GM11168 (cell line): Measurements from ENCODE around the gene SLU7.

Experiments
- in situ Hi-C: fragments of 300-500 bp; cut with MboI; formaldehyde crosslinking; loops from one replicate; pipeline ENCODE4 v1.12.0; 2022; ENCODE audit warnings: low sequenced_read_pairs; ENCODE audit not compliant: unreplicated experiment

SLU7 gene

DNA sequence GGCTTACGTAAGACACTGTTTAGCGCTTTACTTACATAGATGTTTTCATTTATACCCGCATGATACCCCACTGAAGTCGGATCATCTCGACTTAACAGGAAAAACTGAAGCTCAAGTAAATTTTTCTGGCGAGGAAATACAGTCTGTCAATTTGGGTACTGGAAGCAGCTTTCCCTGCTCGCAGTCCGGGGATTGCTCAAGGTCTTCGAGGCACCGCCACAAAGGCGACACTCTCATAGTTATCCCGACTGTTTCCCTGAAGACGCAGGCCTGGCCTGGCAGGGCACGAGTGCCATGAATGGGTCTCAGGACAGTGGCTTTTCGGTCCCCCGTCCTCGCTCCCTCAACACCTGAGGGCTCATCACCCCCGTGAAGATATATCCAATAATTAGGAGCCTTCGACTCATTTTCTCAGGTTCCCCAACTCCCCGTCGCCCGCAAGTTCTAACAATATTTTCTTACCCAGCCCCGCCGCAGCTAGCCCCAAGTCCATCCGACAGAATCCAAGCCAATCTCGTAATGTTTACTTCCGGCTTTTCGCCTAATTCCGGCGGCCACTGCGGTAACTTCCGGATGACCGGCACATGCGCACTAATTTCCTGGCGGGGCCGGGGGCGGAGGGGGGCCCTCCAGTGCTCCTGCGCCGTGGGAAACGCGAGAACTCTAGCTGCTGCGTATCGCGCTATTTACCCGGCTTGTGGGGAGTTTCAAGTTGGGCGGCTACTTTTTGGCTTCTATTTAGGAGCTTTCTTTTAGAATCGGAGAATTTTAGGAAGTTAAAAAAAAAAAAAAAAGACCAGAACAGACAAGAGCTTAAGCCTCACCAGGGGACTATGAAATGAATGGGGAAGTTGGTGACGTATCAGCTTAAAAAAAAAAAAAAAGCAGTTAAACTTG lies at the start of gene SLU7:
Gene SLU7 (minus strand): TSS at position 521 of the 897 bp plus-strand sequence. CDS start 3,787 bp downstream, outside the sequence.
- in situ Hi-C loops: no loop called here

DNA sequence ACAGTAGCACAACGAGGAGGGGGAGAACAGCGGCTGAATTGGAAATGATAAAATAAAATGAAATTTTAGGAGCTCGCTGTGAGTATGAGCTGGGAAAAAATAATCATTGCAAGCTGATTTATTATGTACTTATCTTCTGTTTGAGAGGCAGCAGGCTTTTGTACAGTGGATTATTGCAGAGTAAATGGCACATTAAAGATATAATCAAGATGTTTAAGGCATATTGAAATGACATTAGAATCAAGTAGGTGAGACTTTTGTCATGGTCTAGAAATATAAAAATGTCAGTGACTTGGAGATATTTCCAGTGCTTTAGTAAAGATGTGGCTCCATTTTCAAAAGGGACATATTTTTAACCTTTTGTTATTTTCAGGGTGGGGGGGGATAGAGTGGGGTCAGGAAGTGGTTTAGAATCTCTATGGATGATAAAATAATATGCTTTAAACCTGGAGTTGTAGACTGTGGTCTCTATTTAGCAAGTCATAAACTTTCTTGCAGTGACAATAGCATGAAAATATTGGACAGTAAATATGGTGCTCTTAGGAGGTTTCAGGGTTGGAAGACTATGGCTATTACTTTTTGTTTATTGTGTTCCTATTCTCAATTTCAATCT lies 49.6 kb upstream of the SLU7 start:
- in situ Hi-C loops: no loop called here

DNA sequence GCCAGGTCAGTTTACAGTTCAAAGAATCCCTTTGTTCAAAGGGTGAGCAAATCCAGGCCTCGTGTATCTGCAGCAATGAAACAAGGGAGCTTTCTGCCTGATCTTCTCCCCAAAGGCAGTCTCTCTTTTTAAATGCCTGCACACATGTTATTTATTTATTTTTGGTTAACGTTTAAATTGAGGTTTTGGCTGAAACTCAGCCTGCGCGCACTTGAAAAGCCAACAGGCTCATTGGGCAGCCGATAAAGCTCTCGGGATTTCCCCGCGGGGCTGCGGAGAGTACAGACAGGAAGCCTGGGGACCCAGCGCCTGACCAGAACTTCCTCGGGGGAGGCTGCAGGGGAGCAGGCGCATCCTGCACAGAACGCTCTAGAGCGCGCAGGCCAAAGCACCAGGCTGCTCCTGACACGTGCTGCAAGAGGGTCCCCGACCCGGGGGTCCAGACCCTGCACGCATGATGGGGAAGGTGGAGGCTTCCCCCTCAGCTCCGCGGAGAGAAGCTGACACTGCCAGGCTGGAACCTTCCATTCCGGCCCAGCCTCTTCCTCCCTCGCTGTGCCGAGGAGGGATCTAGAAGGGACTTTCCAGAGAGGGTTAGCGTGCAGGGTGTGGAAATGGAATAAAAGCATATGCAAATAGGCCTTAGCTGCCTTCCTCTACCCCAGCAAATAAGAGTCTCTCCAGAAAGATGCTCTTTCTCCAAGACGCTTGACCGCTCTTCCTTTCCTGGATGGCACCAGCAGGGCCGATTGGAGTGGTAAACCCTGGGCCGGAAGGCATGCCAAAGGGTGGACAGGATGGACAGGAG lies 48.9 kb upstream of the SLU7 start:
- in situ Hi-C loops: no loop called here

DNA sequence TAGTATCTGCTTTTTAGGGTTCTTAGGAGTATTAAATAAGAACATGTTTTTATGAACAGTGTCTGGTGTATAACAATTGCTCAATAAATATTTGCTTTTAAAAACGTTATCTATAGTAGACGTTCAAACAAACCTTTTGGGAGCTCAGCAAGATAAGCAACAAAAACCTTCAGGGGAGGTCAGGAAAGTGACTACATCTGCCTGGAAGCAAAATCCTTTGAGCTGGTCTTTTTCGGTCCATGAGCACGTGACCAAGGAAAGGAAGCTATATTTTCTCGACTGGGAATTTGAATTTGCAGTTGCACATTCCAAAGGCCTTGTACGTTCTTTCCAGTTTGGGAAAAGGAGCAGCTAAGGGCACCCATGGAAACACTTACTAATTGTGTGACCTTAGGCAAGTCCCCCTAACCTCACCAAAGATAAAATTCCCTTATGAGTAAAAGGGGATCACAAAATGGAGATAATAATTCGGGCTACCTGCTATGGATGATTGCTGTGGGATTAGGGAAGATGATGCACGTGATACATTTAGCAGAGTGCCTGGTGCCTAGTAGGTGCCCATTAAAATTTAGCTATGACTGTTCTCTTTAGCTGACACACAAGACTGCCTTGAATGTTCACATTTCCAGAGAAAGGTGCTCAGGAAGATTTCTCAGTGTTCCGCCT lies 48.1 kb upstream of the SLU7 start:
- in situ Hi-C loops: no loop called here

DNA sequence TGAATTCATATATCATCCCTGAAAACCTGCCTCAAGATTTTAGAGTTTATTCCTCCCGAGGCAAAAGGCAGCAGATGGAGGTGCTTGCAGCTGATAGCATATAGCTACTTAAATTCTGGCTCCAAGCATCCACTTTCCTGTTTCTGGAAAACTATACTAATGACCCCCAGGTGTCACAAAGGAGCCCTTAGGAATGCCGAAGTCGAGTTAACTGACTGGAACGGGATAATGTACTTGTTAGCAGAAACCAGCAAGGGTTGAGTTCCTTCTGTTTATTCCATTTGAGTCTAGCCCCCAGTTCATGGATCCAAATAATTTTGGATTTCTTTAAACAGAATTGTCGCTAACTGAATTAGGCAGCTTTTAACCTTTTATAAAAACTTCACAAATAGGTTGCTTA lies 47.2 kb upstream of the SLU7 start:
- in situ Hi-C loops: no loop called here

DNA sequence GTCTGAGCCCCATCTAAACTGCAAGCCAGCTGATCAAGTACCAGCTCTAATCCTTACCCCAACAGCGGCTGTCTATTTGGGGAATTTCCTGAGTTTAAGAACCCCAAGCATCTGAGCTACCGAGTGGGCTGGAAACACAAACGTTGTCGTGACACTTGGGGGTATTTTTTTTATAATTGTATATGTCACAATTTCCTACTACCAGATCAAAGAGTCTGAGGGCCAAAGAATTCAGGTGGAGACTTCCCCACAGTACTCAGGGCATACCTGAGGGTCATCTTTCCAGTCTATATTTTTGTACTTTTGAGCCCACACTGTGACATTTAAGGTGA lies 45.6 kb upstream of the SLU7 start:
- in situ Hi-C loops: no loop called here

DNA sequence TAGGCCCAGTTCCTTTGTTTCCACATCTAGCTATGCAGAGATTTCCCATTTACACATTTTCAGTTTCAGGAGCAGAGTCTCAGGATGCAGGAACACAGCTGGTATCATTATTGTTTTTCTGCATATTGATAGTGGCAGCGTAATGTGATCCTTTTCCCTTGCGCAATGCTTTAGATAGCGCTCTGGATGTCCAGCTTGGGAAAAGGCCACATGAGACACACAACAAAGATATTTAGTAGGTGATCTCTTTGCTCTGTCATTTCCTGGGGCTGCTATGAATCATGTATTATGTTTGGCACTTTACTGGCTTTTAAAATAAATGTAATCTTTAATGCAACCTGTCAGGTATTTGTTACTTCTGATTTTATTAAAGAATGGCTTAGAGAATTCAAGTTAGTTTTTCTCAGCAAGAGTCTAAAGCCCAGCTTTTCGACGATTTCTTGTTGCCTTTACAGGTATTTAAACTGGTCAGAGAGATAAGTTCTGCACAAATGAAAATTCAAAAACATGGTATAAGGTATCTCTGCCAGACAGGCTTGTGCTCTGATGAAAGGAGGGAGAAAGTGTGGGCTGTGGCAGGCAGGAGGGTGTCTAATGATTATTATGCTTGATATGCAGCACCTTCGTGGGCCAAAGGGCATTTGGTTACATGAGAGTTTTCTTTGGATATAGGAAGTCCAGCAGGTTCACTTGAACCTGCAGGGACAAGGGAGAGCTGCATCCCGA lies 45.0 kb upstream of the SLU7 start:
- in situ Hi-C loops: no loop called here

DNA sequence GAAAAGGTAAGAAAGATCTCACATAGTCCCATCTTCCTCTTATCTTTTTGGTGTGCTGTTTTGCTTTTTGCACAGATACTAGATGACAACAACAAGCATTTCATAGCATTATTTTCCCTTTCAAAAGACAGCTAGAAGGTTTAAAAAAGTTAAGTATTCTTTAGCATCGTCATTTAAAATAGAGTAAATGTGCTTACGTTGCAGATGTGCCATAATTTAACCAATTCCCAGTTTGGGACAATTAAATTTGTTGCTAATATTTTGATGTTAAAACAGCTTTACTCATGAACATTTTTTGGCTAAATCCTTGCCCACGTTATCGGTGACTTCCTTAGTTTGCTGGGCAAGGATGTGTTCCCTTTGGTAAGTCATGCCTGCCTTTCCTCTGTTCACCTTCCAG lies 44.3 kb upstream of the SLU7 start:
- in situ Hi-C loops: no loop called here

DNA sequence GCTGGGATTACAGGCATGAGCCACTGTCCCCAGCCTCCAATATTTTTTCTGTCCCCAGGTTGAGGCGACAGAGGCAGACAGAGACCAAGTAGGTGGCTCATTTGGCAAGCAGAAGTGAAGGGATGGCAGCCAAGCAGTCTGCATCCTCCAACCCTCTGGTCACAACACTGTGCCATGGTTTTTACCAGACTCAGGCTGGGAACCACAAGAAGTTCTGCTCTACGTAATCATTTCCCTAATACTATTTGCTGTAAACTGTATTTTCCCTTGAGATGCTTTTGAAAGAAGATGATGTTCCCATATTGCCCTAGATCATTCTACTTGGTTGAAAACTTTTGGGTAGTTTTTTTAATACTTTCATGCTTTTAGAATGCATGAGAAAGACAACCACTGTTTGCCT lies 43.3 kb upstream of the SLU7 start:
- in situ Hi-C loops: no loop called here

DNA sequence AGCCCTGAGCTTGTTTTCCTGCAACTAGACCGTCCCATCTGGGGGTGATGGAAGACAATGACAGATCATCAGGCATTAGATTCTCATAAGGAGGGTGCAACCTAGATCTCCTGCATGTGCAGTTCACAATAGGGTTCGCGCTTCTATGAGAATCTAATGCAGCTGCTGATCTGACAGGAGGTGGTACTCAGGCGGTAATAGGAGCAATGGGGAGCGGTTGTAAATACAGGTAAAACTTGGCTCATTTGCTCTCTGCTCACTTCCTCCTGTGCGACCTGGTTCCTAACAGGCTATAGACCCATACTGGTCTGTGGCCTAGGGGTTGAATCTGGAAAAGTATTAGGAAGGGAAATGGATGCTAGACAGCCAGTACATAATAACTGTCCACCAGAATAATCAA lies 42.5 kb upstream of the SLU7 start:
- in situ Hi-C loops: no loop called here

DNA sequence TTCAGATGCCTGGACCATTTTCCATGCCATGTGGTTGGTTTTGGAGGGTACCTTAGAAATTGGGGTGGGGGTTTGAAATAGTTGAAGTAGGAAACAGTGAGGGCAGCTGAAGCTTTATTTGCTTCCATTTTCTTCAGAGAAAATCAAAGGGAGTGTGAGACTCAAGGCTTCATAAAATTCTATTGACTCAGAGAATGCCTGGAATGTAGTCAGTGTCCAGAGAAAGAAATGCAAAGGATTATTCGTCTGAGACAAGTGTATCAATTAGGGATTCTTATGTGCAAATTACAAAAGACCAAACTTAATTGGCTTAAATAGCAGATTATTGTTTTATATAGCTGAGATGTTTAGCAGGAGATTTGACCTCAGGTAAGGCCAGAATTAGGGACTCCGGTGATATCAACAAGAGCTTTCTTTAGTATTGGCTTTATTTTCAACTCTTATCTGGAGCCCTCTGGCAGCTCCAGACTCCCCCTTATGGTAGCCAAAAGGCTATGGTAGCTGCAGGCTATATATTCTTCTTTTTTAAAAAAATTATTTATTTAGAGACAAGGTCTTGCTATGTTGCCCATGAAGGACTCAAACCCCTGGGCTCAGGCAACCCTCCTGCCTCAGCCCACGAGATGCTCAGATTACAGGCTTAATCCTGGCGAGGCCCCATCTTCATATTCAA lies 41.6 kb upstream of the SLU7 start:
- in situ Hi-C loops: no loop called here

DNA sequence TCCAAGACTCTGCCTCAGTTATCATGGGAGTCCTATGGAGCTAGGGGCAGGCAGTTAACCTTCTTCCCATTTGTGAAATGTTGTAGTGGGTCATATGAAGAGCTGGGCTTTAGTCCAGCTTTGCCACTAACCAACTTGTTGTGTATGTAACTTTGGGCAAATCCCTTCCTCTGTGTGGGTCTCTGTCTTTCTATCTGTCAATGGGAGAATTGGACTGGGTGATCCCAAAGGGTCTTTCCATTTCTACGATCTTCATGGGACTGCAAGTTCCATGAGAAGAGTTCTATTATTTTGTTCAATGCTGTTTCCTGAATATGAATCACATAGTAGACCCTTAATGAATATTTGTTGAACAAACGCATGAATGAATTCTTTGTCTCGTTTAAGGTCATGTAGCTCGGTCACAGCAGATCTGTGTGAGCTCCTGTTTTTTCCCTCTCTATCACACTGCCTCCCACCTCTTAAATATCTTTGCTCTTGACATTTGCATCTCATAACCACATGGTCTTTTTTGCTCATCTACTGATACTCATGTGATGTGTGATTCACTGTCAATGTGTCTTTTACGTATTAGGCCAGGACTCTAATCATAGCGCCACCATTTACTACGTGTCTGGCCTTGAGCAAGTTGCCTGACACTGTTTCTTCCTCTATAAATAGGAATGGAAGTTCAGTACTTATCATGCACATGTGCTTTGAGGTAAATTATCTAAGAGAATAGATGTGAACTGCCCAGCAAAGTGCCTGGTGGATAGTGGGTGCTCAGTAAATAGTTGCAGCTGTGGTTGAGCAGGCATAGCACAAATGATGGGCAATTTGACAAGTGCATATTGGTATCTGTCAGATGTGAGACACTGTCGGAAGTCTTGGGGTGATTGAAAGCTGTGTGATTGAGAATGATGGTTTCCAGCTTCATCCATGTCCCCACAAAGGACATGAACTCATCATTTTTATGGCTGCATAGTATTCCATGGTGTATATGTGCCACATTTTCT lies 40.2 kb upstream of the SLU7 start:
- in situ Hi-C loops: no loop called here

DNA sequence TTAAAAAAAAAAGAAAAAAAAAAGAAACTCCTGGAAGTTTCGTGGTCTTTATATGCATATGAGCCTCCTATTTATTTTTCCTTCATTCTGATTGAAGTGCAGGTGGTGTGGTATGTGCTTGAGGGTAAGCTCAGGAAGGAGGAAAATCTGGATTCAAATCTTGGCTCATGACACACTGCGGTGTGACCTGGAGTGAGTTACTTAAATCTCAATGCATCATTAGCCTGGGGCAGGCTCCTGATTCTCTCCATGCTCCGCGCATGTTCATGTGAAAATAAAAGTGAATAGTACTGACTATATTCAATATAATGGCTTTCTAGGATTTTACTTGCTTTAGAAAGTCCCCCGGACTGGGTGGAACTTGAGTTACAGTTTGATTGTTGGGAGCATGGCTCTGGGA lies 38.4 kb upstream of the SLU7 start:
- in situ Hi-C loops: no loop called here

DNA sequence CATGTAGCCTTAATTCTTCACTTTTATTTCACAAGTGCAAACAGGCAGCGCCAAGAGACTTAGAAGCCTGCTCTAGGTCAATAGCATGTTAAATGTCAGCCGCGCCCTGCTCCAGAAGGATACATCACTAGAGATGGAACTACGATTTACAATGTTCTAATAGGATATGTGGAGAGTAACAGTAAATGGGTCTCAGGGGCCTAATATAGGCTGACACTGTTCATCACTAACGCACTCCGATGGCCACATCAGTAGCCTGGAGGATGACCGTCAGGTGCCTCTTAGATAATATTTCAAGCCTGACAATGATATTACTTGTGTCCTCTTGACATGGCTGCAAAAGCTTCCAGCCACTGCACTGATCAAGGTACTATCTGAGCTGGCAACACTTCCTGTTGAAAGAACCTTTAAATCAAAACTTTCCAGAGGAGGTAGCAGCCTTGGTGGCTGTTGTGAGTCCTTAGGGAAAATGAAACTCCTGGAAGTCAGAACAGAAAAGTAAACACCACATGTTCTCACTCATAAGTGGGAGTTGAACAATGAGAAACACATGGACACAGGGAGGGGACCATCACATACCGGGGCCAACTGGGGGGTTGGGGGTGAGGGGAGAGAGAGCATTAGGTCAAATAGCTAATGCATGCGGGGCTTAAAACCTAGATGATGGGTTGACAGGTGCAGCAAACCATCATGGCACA lies 37.7 kb upstream of the SLU7 start:
- in situ Hi-C loops: no loop called here

DNA sequence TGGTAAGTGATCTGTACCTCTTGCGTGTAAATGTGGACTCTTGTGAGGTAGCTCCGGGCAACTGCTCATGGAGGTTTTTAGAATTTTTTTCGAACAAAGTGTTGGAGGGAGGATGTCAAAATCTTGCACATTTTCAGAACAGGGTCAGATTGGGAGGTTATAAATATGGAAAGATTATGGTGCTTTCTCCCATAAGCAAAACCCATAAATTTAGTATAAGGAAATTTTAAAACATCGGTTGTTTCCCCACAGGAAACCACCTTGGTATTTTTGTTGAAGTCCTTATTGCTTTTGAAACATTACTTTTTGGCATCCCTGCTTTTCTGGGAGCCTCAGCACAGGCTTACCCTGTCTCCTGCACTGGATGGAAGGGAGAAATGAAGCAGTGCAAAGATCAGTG lies 36.7 kb upstream of the SLU7 start:
- in situ Hi-C loops: no loop called here

DNA sequence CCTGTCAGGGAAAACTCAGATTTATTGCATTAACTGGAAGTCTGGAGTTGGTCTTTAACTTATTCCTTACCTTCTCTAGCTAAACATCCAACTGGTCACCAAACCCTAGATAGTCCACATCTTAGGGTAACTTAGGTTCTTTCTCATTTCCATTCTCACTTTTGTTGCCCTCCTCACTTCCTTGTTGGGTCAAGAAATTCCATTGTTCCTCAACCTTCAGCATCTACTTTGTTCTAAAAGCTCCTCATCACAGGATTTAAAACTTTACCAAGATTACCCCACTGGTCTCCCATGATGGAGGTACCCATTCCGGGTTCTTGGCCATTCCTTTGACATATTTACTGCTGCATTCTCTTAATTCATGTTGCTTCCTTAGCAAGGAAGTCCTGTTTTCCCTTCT lies 34.9 kb upstream of the SLU7 start:
- in situ Hi-C loops: no loop called here

DNA sequence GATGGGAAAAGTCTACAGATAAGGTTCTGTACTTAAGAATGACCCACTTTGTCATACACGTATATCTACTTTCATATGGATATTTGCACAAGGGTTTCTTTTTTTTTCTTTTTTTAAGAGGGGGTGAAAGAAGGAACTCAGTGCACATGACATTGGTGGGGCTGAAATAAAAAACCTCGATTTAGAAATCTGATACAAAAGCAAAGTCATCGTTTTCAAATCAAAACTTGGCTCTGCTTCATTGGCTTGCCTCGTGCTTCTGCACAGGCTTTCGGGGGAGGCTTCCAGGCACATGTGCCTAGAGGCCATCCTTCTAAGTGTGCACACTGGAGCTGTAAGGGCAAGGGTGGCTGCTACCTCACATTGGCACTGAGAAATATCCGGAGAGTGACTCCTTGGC lies 33.9 kb upstream of the SLU7 start:
- in situ Hi-C loops: no loop called here

DNA sequence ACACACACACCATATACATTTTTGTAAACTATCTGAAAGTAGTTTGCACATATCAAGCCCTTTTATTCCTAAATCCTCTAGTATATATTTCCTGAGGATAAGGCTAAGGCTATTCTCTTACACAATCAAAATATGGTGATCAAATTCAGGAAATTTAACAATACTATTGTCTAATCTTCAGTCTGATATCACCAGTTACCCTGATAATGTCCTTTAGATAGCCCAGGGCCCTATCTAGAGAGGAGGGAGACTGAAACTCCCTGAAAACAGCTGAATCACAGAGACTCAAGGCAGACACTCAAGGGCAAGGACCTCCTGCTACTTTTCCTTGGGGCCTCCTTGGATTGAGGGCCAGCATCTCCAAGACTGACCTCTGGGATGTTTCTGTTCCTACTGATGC lies 33.2 kb upstream of the SLU7 start:
- in situ Hi-C loops: no loop called here
